ENCODE measurements around the gene LYSMD1. TPM values are rescaled to one million over a fixed set of nuclear protein-coding genes. Genes with fewer than 3 reads are reported as not detected.

The LYSMD1 gene
- total and polyA plus RNA-seq, 2 donors (not counting 3 experiments of a cell fraction or from before 2014, with no cell fraction given) = 1.7 to 8.2 TPM

DNA sequence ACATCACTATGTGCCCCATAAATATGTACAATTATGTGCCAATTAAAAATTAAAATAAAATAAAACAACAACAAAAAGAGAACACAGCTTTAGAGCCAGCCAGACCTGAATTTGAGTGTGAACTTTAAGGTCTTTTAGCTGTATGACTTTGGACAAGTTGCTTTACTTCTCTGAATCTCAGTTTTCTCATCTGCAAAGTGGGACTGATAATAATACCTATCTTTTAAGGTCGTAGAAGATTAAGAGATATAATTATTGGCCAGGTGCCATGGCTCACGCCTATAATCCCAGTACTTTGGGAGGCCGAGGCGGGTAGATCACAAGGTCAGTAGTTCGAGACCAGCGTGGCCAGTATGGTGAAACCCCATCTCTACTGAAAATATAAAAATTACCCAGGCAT, 27.6 kb upstream of the LYSMD1 start:
- TF ChIP-seq, protein P1, sequence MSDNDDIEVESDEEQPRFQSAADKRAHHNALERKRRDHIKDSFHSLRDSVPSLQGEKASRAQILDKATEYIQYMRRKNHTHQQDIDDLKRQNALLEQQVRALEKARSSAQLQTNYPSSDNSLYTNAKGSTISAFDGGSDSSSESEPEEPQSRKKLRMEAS (IDR thresholded peaks at IDR 0.05; ENCODE audit: insufficient read depth, insufficient read length) = no peak
- no peak for TF ChIP-seq GATA2 (IDR thresholded peaks at IDR 0.05; ENCODE audit: insufficient read depth, insufficient read length, low read depth, low read length)
- no peak for TF ChIP-seq JUN (IDR thresholded peaks at IDR 0.05; ENCODE audit: borderline replicate concordance, insufficient read depth, insufficient read length, low read depth)
- no peak for TF ChIP-seq POLR2A (IDR thresholded peaks at IDR 0.05; ENCODE audit: low read depth, low read length)
- TF ChIP-seq, protein P2, sequence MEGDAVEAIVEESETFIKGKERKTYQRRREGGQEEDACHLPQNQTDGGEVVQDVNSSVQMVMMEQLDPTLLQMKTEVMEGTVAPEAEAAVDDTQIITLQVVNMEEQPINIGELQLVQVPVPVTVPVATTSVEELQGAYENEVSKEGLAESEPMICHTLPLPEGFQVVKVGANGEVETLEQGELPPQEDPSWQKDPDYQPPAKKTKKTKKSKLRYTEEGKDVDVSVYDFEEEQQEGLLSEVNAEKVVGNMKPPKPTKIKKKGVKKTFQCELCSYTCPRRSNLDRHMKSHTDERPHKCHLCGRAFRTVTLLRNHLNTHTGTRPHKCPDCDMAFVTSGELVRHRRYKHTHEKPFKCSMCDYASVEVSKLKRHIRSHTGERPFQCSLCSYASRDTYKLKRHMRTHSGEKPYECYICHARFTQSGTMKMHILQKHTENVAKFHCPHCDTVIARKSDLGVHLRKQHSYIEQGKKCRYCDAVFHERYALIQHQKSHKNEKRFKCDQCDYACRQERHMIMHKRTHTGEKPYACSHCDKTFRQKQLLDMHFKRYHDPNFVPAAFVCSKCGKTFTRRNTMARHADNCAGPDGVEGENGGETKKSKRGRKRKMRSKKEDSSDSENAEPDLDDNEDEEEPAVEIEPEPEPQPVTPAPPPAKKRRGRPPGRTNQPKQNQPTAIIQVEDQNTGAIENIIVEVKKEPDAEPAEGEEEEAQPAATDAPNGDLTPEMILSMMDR (IDR thresholded peaks at IDR 0.05; ENCODE audit: extremely low read depth in 1 of 2, insufficient read depth in 1 of 2, low read depth in 1 of 2, low read length in 2 of 2) = no peak
- no peak for TF ChIP-seq FOS (IDR thresholded peaks at IDR 0.05; ENCODE audit: borderline replicate concordance, insufficient read depth, low read length)
- TF ChIP-seq MYC (IDR thresholded peaks at IDR 0.05; ENCODE audit: low read depth, low read length) = no peak
- no peak for TF ChIP-seq POLR2AphosphoS5 (IDR thresholded peaks at IDR 0.05; ENCODE audit: insufficient read depth, low read depth, low read length)
- TF ChIP-seq EZH2 (IDR thresholded peaks at IDR 0.05; ENCODE audit: borderline replicate concordance, low read depth, low read length, severe bottlenecking) = no peak
- no peaks in the 10 kb centered on the region for H3K36me3 ChIP-seq (ENCODE audit: control insufficient read depth in 2 of 2, extremely low read depth in 1 of 2, insufficient read depth in 2 of 2, low read length in 2 of 2)
- intact Hi-C loops (cut with micrococcal nuclease) = loop anchor here (10.0 kb wide), 1 partner anchor 959 kb away; the partner anchor contains the start of gene ANP32E
- no peak overlapping the region for H3K9ac ChIP-seq (replicated peaks; ENCODE audit: extremely low read depth, insufficient read depth, low read length)
- POLR2A ChIA-PET = no interaction called here
- no peaks in the 10 kb centered on the region for H3K9me3 ChIP-seq (replicated peaks; ENCODE audit: control insufficient read depth, insufficient read depth, low read length)
- peaks cover 17% of the 10 kb centered on the region for H3K79me2 ChIP-seq (ENCODE audit: control insufficient read depth, insufficient read depth, low read length)
- no peak overlapping the region for H2AFZ ChIP-seq (ENCODE audit: low read depth, low read length)
- H3K27me3 ChIP-seq (ENCODE audit: control insufficient read depth in 2 of 2, insufficient read depth in 2 of 2, low read length in 2 of 2) = no peaks in the 10 kb centered on the region
- H3K9me1 ChIP-seq (replicated peaks; ENCODE audit: control insufficient read depth, extremely low read depth, insufficient read depth, low read length) = no peaks in the 10 kb centered on the region
- dilution Hi-C loops (cut with MboI; ENCODE audit: extremely low pct_ligation_motif_present, low sequenced_read_pairs) = no loop called here
- H3K4me2 ChIP-seq (ENCODE audit: insufficient read depth, low read length) = no peak overlapping the region
- BruUV-seq (replicated peaks) = no TSS peak
- DNase-seq (ENCODE audit: low read depth, low spot score) (no peak), FAIRE-seq (no peak)
- CTCF ChIA-PET = no interaction called here
- H3K27ac ChIP-seq (ENCODE audit: insufficient read depth, low read depth, low read length) = no peak overlapping the region
- peaks cover 17% of the 10 kb centered on the region for H3K4me1 ChIP-seq (ENCODE audit: control insufficient read depth, extremely low read depth, insufficient read depth, low read length)
- no peaks in the 10 kb centered on the region for H4K20me1 ChIP-seq (replicated peaks; ENCODE audit: control insufficient read depth, extremely low read depth, insufficient read depth, low read length)
- no peak overlapping the region for H3K4me3 ChIP-seq (replicated peaks in 1 of 3; ENCODE audit: insufficient read depth in 1 of 3, low read depth in 1 of 3, low read length in 3 of 3)
